ENCODE data around the gene ZNF358. TPM values are rescaled to one million over a fixed set of nuclear protein-coding genes. Genes with fewer than 3 reads are reported as not detected.

The ZNF358 gene
- total RNA-seq, 5 donors from 2014 or later (not counting 1 experiment from before 2014, with no cell fraction given), result 4.3 to 10.3 (median 8.5) TPM

- peak within 1 kb of the TSS; percentile 78 to 83 (median 81) for H3K4me3 Mint-ChIP-seq
- Histone ChIP-seq H3K4me3 (ENCODE audit: control insufficient read depth in 1 of 2, extremely low read depth in 1 of 2, low read length in 1 of 2) (peak within 1 kb of the TSS; percentile 63 to 89), H3K27me3 (replicated peaks in 1 of 2; ENCODE audit: control insufficient read depth in 2 of 2, extremely low read depth in 1 of 2, insufficient read depth in 2 of 2, low read length in 1 of 2) (peaks cover 0 to 3% of the 10 kb centered on the region in 2 experiments), H3K9me3 (no peaks in the 10 kb centered on the region), H3K4me1 (ENCODE audit: control insufficient read depth in 1 of 2, extremely low read depth in 1 of 2, insufficient read depth in 2 of 2, low read length in 2 of 2) (peaks cover 5 to 18% of the 10 kb centered on the region in 2 experiments), H3K36me3 (ENCODE audit: control insufficient read depth in 2 of 2, extremely low read depth in 1 of 2, insufficient read depth in 1 of 2, low read length in 1 of 2) (no peaks in the 10 kb centered on the region), H3K27ac (ENCODE audit: low read length) (peak within 1 kb of the TSS; percentile 32)
- POLR2A ChIA-PET, result interaction anchor here in 1 of 2 donors (0.7 kb wide), 2 partner anchors 165 to 1421 kb away, joined by 3 to 5 read pairs; no protein-coding TSS in a partner anchor
- ATAC-seq (replicated peaks in 1 of 4) (peak; percentile 92 to 99 (median 97)), DNase-seq (peak; percentile 73 to 94 (median 86))
- no peaks in the 10 kb centered on the region for H3K9me3 Mint-ChIP-seq
- under 1% methylated on average over 37 of the region's 49 CpGs for WGBS (ENCODE audit: insufficient coverage)
- H3K27me3 Mint-ChIP-seq, result no peaks in the 10 kb centered on the region
- peaks cover 10 to 24% (median 16%) of the 10 kb centered on the region in 3 donors for H3K4me1 Mint-ChIP-seq
- no peaks in the 10 kb centered on the region for H3K36me3 Mint-ChIP-seq
- peak within 1 kb of the TSS; percentile 55 to 88 for H3K27ac Mint-ChIP-seq
- CTCF ChIA-PET, result interaction anchor here in 1 of 2 donors (0.7 kb wide), 1 partner anchor 129 kb away, joined by 3 read pairs; no protein-coding TSS in a partner anchor
Measured at GRCh38 chr19:7488736-7489353, 27.1 kb upstream of the ZNF358 start, which contains the start of gene PEX11G. Gene PEX11G, minus strand, starts transcription at chr19:7489035. Its CDS starts 25 bp downstream, at chr19:7489010.

GRCh38 chr19:7489609-7490044 lies 26.3 kb upstream of the ZNF358 start:
- 89% methylated on average over 7 of the region's 11 CpGs for WGBS (ENCODE audit: insufficient coverage)
- Mint-ChIP-seq H3K4me3 (peak overlapping the region; percentile 78 to 83 (median 81)), H3K27ac (peak overlapping the region in 1 of 2 donors; percentile 88), H3K9me3 (no peaks in the 10 kb centered on the region), H3K27me3 (no peaks in the 10 kb centered on the region), H3K4me1 (peaks cover 10 to 23% (median 16%) of the 10 kb centered on the region in 3 donors), H3K36me3 (no peaks in the 10 kb centered on the region)
- Histone ChIP-seq H3K36me3 (ENCODE audit: control insufficient read depth in 2 of 2, extremely low read depth in 1 of 2, insufficient read depth in 1 of 2, low read length in 1 of 2) (no peaks in the 10 kb centered on the region), H3K9me3 (no peaks in the 10 kb centered on the region), H3K4me1 (ENCODE audit: control insufficient read depth in 1 of 2, extremely low read depth in 1 of 2, insufficient read depth in 2 of 2, low read length in 2 of 2) (peaks cover 5 to 17% of the 10 kb centered on the region in 2 experiments), H3K27me3 (replicated peaks in 1 of 2; ENCODE audit: control insufficient read depth in 2 of 2, extremely low read depth in 1 of 2, insufficient read depth in 2 of 2, low read length in 1 of 2) (peaks cover 0 to 7% of the 10 kb centered on the region in 2 experiments), H3K4me3 (ENCODE audit: control insufficient read depth in 1 of 2, extremely low read depth in 1 of 2, low read length in 1 of 2) (peak overlapping the region in 1 of 2 donors; percentile 89), H3K27ac (ENCODE audit: low read length) (no peak overlapping the region)
- ChIA-PET POLR2A (interaction anchor here (0.6 to 0.7 kb wide), 3 partner anchors 81 to 1422 kb away, joined by 3 to 5 read pairs (median 3); no protein-coding TSS in a partner anchor), CTCF (interaction anchor here in 1 of 2 donors (0.7 kb wide), 2 partner anchors 75 to 129 kb away, joined by 3 to 4 read pairs; no protein-coding TSS in a partner anchor)
- DNase-seq, result no peak
- ATAC-seq (replicated peaks in 1 of 4), result no peak

GRCh38 chr19:7492142-7492541 lies 23.8 kb upstream of the ZNF358 start:
- no peak for ATAC-seq (replicated peaks in 1 of 4)
- Mint-ChIP-seq H3K36me3 (no peaks in the 10 kb centered on the region), H3K27me3 (peaks cover 6% of the 10 kb centered on the region in 2 donors), H3K27ac (peak overlapping the region in 1 of 2 donors; percentile 13), H3K9me3 (no peaks in the 10 kb centered on the region), H3K4me1 (peaks cover 10 to 23% (median 16%) of the 10 kb centered on the region in 3 donors), H3K4me3 (no peak overlapping the region)
- no peak overlapping the region for H3K4me3 ChIP-seq (ENCODE audit: control insufficient read depth in 1 of 2, extremely low read depth in 1 of 2, low read length in 1 of 2)
- no peaks in the 10 kb centered on the region for H3K9me3 ChIP-seq
- peaks cover 5 to 17% of the 10 kb centered on the region in 2 experiments for H3K4me1 ChIP-seq (ENCODE audit: control insufficient read depth in 1 of 2, extremely low read depth in 1 of 2, insufficient read depth in 2 of 2, low read length in 2 of 2)
- H3K27ac ChIP-seq (ENCODE audit: low read length), result no peak overlapping the region
- WGBS (ENCODE audit: insufficient coverage), result 8% methylated on average over 2 of the region's 4 CpGs
- POLR2A ChIA-PET, result interaction anchor here in 1 of 2 donors (0.5 kb wide), 1 partner anchor 39 kb away, joined by 3 read pairs; no protein-coding TSS in a partner anchor
- DNase-seq, result peak in 4 of 35 experiments; percentile 31 to 46 (median 42)
- H3K27me3 ChIP-seq (replicated peaks in 1 of 2; ENCODE audit: control insufficient read depth in 2 of 2, extremely low read depth in 1 of 2, insufficient read depth in 2 of 2, low read length in 1 of 2), result peaks cover 0 to 17% of the 10 kb centered on the region in 2 experiments
- CTCF ChIA-PET, result no interaction called here
- no peaks in the 10 kb centered on the region for H3K36me3 ChIP-seq (ENCODE audit: control insufficient read depth in 2 of 2, extremely low read depth in 1 of 2, insufficient read depth in 1 of 2, low read length in 1 of 2)

GRCh38 chr19:7492558-7492957 lies 23.3 kb upstream of the ZNF358 start:
- H3K27me3 Mint-ChIP-seq, result peaks cover 6 to 9% of the 10 kb centered on the region in 2 donors
- DNase-seq (no peak), ATAC-seq (replicated peaks in 1 of 4) (no peak)
- H3K4me3 ChIP-seq (ENCODE audit: control insufficient read depth in 1 of 2, extremely low read depth in 1 of 2, low read length in 1 of 2), result no peak overlapping the region
- H3K27ac ChIP-seq (ENCODE audit: low read length), result no peak overlapping the region
- peak overlapping the region in 1 of 2 donors; percentile 16 for H3K27ac Mint-ChIP-seq
- H3K36me3 ChIP-seq (ENCODE audit: control insufficient read depth in 2 of 2, extremely low read depth in 1 of 2, insufficient read depth in 1 of 2, low read length in 1 of 2), result no peaks in the 10 kb centered on the region
- H3K4me3 Mint-ChIP-seq, result no peak overlapping the region
- no peaks in the 10 kb centered on the region for H3K9me3 Mint-ChIP-seq
- ChIA-PET POLR2A (no interaction called here), CTCF (no interaction called here)
- WGBS (ENCODE audit: insufficient coverage), result 72% methylated on average over 8 of the region's 11 CpGs
- no peaks in the 10 kb centered on the region for H3K36me3 Mint-ChIP-seq
- peaks cover 5 to 17% of the 10 kb centered on the region in 2 experiments for H3K4me1 ChIP-seq (ENCODE audit: control insufficient read depth in 1 of 2, extremely low read depth in 1 of 2, insufficient read depth in 2 of 2, low read length in 2 of 2)
- H3K27me3 ChIP-seq (replicated peaks in 1 of 2; ENCODE audit: control insufficient read depth in 2 of 2, extremely low read depth in 1 of 2, insufficient read depth in 2 of 2, low read length in 1 of 2), result peaks cover 0 to 20% of the 10 kb centered on the region in 2 experiments
- H3K9me3 ChIP-seq, result no peaks in the 10 kb centered on the region
- H3K4me1 Mint-ChIP-seq, result peaks cover 10 to 23% (median 16%) of the 10 kb centered on the region in 3 donors

GRCh38 chr19:7494416-7495098 lies 21.3 kb upstream of the ZNF358 start:
- ATAC-seq (replicated peaks in 1 of 4) (no peak), DNase-seq (no peak)
- H3K4me1 Mint-ChIP-seq, result peaks cover 6 to 14% (median 10%) of the 10 kb centered on the region in 3 donors
- no peak overlapping the region for H3K4me3 ChIP-seq (ENCODE audit: control insufficient read depth in 1 of 2, extremely low read depth in 1 of 2, low read length in 1 of 2)
- peaks cover 17 to 21% of the 10 kb centered on the region in 2 donors for H3K27me3 Mint-ChIP-seq
- no peak overlapping the region for H3K27ac Mint-ChIP-seq
- H3K4me3 Mint-ChIP-seq, result no peak overlapping the region
- no peaks in the 10 kb centered on the region for H3K36me3 ChIP-seq (ENCODE audit: control insufficient read depth in 2 of 2, extremely low read depth in 1 of 2, insufficient read depth in 1 of 2, low read length in 1 of 2)
- ChIA-PET POLR2A (no interaction called here), CTCF (no interaction called here)
- H3K27me3 ChIP-seq (replicated peaks in 1 of 2; ENCODE audit: control insufficient read depth in 2 of 2, extremely low read depth in 1 of 2, insufficient read depth in 2 of 2, low read length in 1 of 2), result peaks cover 0 to 31% of the 10 kb centered on the region in 2 experiments
- peaks cover 1 to 4% of the 10 kb centered on the region in 2 experiments for H3K4me1 ChIP-seq (ENCODE audit: control insufficient read depth in 1 of 2, extremely low read depth in 1 of 2, insufficient read depth in 2 of 2, low read length in 2 of 2)
- H3K9me3 Mint-ChIP-seq, result no peaks in the 10 kb centered on the region
- no peaks in the 10 kb centered on the region for H3K36me3 Mint-ChIP-seq
- no peaks in the 10 kb centered on the region for H3K9me3 ChIP-seq
- 80% methylated on average over 13 of the region's 13 CpGs for WGBS (ENCODE audit: insufficient coverage)
- H3K27ac ChIP-seq (ENCODE audit: low read length), result no peak overlapping the region

GRCh38 chr19:7497292-7497691 lies 18.6 kb upstream of the ZNF358 start:
- Mint-ChIP-seq H3K9me3 (no peaks in the 10 kb centered on the region), H3K27me3 (peaks cover 23 to 33% of the 10 kb centered on the region in 2 donors), H3K36me3 (no peaks in the 10 kb centered on the region), H3K27ac (no peak overlapping the region), H3K4me1 (peaks cover 0 to 7% (median 4%) of the 10 kb centered on the region in 3 donors), H3K4me3 (no peak overlapping the region)
- Histone ChIP-seq H3K27ac (ENCODE audit: low read length) (no peak overlapping the region), H3K4me1 (ENCODE audit: control insufficient read depth in 1 of 2, extremely low read depth in 1 of 2, insufficient read depth in 2 of 2, low read length in 2 of 2) (peaks cover 0 to 9% of the 10 kb centered on the region in 2 experiments), H3K4me3 (ENCODE audit: control insufficient read depth in 1 of 2, extremely low read depth in 1 of 2, low read length in 1 of 2) (no peak overlapping the region), H3K9me3 (no peaks in the 10 kb centered on the region), H3K27me3 (replicated peaks in 1 of 2; ENCODE audit: control insufficient read depth in 2 of 2, extremely low read depth in 1 of 2, insufficient read depth in 2 of 2, low read length in 1 of 2) (peaks cover 0 to 55% of the 10 kb centered on the region in 2 experiments), H3K36me3 (ENCODE audit: control insufficient read depth in 2 of 2, extremely low read depth in 1 of 2, insufficient read depth in 1 of 2, low read length in 1 of 2) (no peaks in the 10 kb centered on the region)
- no peak for DNase-seq
- ChIA-PET CTCF (interaction anchor here (0.6 to 1.2 kb wide), 3 partner anchors 9 to 363 kb away, joined by 3 to 4 read pairs (median 4); no protein-coding TSS in a partner anchor), POLR2A (interaction anchor here in 1 of 2 donors (0.7 kb wide), 2 partner anchors 285 to 514 kb away, joined by 4 to 7 read pairs; no protein-coding TSS in a partner anchor)
- peak in 1 of 4 experiments; percentile 50 for ATAC-seq (replicated peaks in 1 of 4)
- WGBS (ENCODE audit: insufficient coverage), result 55% methylated on average over 6 of the region's 7 CpGs

Measured in T-cell (primary cell).